Astrocyte (in vitro differentiated cells and primary cell): ENCODE results near the gene SUGCT. TPM values are rescaled to one million over a fixed set of nuclear protein-coding genes. Genes with fewer than 3 reads are reported as not detected.
A peak's percentile ranks its signal among the peaks of the same experiment; 100 is the strongest.

Source experiments
- DNase-seq: peaks from one replicate; pipeline ENCODE4 v3.0.0-alpha.2; 2010; ENCODE audit warnings: low read depth
- FAIRE-seq: peaks from 2 replicates; lab custom pipeline; 2011; peaks lifted over from hg19 to GRCh38; lab: Jason Lieb, UNC
- H2AFZ ChIP-seq: 2 replicates; pipeline ENCODE4 v1.6.0; 2012; ENCODE audit warnings: low read depth, low read length, inconsistent platforms
- H3K27ac ChIP-seq: 2 replicates; pipeline ENCODE4 v1.5.1; 2011; ENCODE audit warnings: low read depth, low read length, inconsistent platforms
- H3K27me3 ChIP-seq: 2 replicates; pipeline ENCODE4 v1.6.0; 2011; ENCODE audit warnings: low read length, inconsistent platforms; ENCODE audit not compliant: insufficient read depth
- H3K36me3 ChIP-seq: 2 replicates; pipeline ENCODE4 v1.5.1; 2011; ENCODE audit warnings: low read length, inconsistent platforms; ENCODE audit not compliant: insufficient read depth
- H3K4me1 ChIP-seq: 2 replicates; pipeline ENCODE4 v1.5.1; 2011; ENCODE audit warnings: low read length, inconsistent platforms; ENCODE audit not compliant: insufficient read depth
- H3K4me2 ChIP-seq: 2 replicates; pipeline ENCODE4 v1.6.0; 2012; ENCODE audit warnings: low read length, inconsistent platforms
- H3K4me3 ChIP-seq: 2 replicates; pipeline ENCODE4 v1.5.1; 2011; ENCODE audit warnings: low read depth, mild to moderate bottlenecking, low read length, inconsistent platforms; ENCODE audit not compliant: insufficient read depth
- H3K79me2 ChIP-seq: 2 replicates; pipeline ENCODE4 v1.6.0; 2012; ENCODE audit warnings: mild to moderate bottlenecking, low read length, inconsistent platforms; ENCODE audit not compliant: insufficient read depth
- H3K9ac ChIP-seq: 2 replicates; pipeline ENCODE4 v1.6.0; 2012; ENCODE audit warnings: mild to moderate bottlenecking, low read length, inconsistent platforms
- H3K9me3 ChIP-seq: 2 replicates; pipeline ENCODE4 v1.5.1; 2012; ENCODE audit warnings: low read depth, mild to moderate bottlenecking, low read length, inconsistent platforms; ENCODE audit not compliant: insufficient read depth
- H4K20me1 ChIP-seq: 2 replicates; pipeline ENCODE4 v1.6.0; 2012; ENCODE audit warnings: low read length, inconsistent platforms; ENCODE audit not compliant: insufficient read depth
- H3K27ac Mint-ChIP-seq: one replicate; pipeline ENCODE4 v1.8.0; 2021; ENCODE audit warnings: mild to moderate bottlenecking, mixed read lengths; ENCODE audit not compliant: unreplicated experiment
- H3K27me3 Mint-ChIP-seq: one replicate; pipeline ENCODE4 v1.8.0; 2021; ENCODE audit warnings: low read depth, mixed read lengths; ENCODE audit not compliant: unreplicated experiment
- H3K36me3 Mint-ChIP-seq: one replicate; pipeline ENCODE4 v1.8.0; 2021; ENCODE audit warnings: low read depth, mixed read lengths; ENCODE audit not compliant: unreplicated experiment
- H3K4me1 Mint-ChIP-seq: one replicate; pipeline ENCODE4 v1.8.0; 2021; ENCODE audit warnings: low read depth, mixed read lengths; ENCODE audit not compliant: unreplicated experiment
- H3K4me3 Mint-ChIP-seq: one replicate; pipeline ENCODE4 v1.8.0; 2021; ENCODE audit warnings: mild to moderate bottlenecking, moderate library complexity, mixed read lengths; ENCODE audit not compliant: unreplicated experiment
- H3K9me3 Mint-ChIP-seq: one replicate; pipeline ENCODE4 v1.8.0; 2021; ENCODE audit warnings: mild to moderate bottlenecking, mixed read lengths; ENCODE audit not compliant: unreplicated experiment
- CTCF ChIP-seq: IDR thresholded peaks from 2 replicates; pipeline ENCODE4 v1.5.1; 2011; ENCODE audit warnings: low read depth, mild to moderate bottlenecking, inconsistent platforms, low read length, moderate library complexity; ENCODE audit not compliant: insufficient read depth
- EZH2 ChIP-seq: IDR thresholded peaks from 2 replicates; pipeline ENCODE4 v1.6.1; 2012; ENCODE audit warnings: mild to moderate bottlenecking, low read length, inconsistent platforms; ENCODE audit not compliant: insufficient read depth
- total RNA-seq: library from RNA; stranded (reverse); gene quantifications from 2 replicates; pipeline ENCODE4 v1.2.1, GENCODE V29; 2021

Gene SUGCT
- total RNA-seq, 1 donor from 2014 or later: 15.5 TPM

GRCh38 chr7:40301486-40302068, 166.8 kb downstream of the SUGCT start:
- no peak for TF ChIP-seq CTCF
- TF ChIP-seq EZH2: no peak
- H3K27ac Mint-ChIP-seq: peak overlapping the region; percentile 94
- no peak overlapping the region for H3K4me3 Mint-ChIP-seq
- Histone ChIP-seq H3K4me1 (peaks cover 60% of the 10 kb centered on the region), H4K20me1 (no peaks in the 10 kb centered on the region), H3K27me3 (no peaks in the 10 kb centered on the region), H3K4me2 (peak overlapping the region; percentile 12), H3K36me3 (no peaks in the 10 kb centered on the region), H3K9me3 (no peaks in the 10 kb centered on the region), H3K27ac (peak overlapping the region; percentile 98), H2AFZ (no peak overlapping the region), H3K9ac (peak overlapping the region; percentile 37), H3K4me3 (no peak overlapping the region), H3K79me2 (no peaks in the 10 kb centered on the region)
- no peaks in the 10 kb centered on the region for H3K27me3 Mint-ChIP-seq
- H3K36me3 Mint-ChIP-seq: no peaks in the 10 kb centered on the region
- peaks cover 2% of the 10 kb centered on the region for H3K9me3 Mint-ChIP-seq
- DNase-seq (peak; percentile 78), FAIRE-seq (peak; percentile 9)
- H3K4me1 Mint-ChIP-seq: peaks cover 58% of the 10 kb centered on the region

- no peaks in the 10 kb centered on the region for H3K36me3 Mint-ChIP-seq
- H3K79me2 ChIP-seq: no peaks in the 10 kb centered on the region
- TF ChIP-seq EZH2: no peak
- no peak for TF ChIP-seq CTCF
- H3K9me3 Mint-ChIP-seq: peaks cover 2% of the 10 kb centered on the region
- no peak overlapping the region for H3K4me3 ChIP-seq
- no peaks in the 10 kb centered on the region for H3K27me3 ChIP-seq
- no peaks in the 10 kb centered on the region for H3K36me3 ChIP-seq
- H3K27ac ChIP-seq: peak overlapping the region; percentile 10
- no peak overlapping the region for H3K4me3 Mint-ChIP-seq
- no peaks in the 10 kb centered on the region for H3K27me3 Mint-ChIP-seq
- no peak overlapping the region for H2AFZ ChIP-seq
- DNase-seq: peak; percentile 64
- no peak overlapping the region for H3K4me2 ChIP-seq
- no peak overlapping the region for H3K27ac Mint-ChIP-seq
- H3K9me3 ChIP-seq: no peaks in the 10 kb centered on the region
- no peaks in the 10 kb centered on the region for H4K20me1 ChIP-seq
- peaks cover 47% of the 10 kb centered on the region for H3K4me1 Mint-ChIP-seq
- H3K9ac ChIP-seq: no peak overlapping the region
- H3K4me1 ChIP-seq: peaks cover 50% of the 10 kb centered on the region
- FAIRE-seq: no peak
These were observed 169.2 kb downstream of the SUGCT start for GRCh38 chr7:40303996-40304395.

- Mint-ChIP-seq H3K9me3 (peaks cover 2% of the 10 kb centered on the region), H3K27ac (peak overlapping the region; percentile 64), H3K4me3 (no peak overlapping the region), H3K36me3 (no peaks in the 10 kb centered on the region), H3K27me3 (no peaks in the 10 kb centered on the region), H3K4me1 (peaks cover 39% of the 10 kb centered on the region)
- peak overlapping the region; percentile 10 for H3K9ac ChIP-seq
- H3K27ac ChIP-seq: peak overlapping the region; percentile 71
- no peaks in the 10 kb centered on the region for H3K36me3 ChIP-seq
- H2AFZ ChIP-seq: no peak overlapping the region
- DNase-seq (no peak), FAIRE-seq (peak; percentile 39)
- no peaks in the 10 kb centered on the region for H3K27me3 ChIP-seq
- H3K4me2 ChIP-seq: no peak overlapping the region
- peaks cover 42% of the 10 kb centered on the region for H3K4me1 ChIP-seq
- H3K79me2 ChIP-seq: no peaks in the 10 kb centered on the region
- TF ChIP-seq CTCF (no peak), EZH2 (no peak)
- H4K20me1 ChIP-seq: no peaks in the 10 kb centered on the region
- H3K9me3 ChIP-seq: no peaks in the 10 kb centered on the region
- no peak overlapping the region for H3K4me3 ChIP-seq
These were observed 170.4 kb downstream of the SUGCT start for GRCh38 chr7:40305229-40305628.
